Measurements from ENCODE around the gene GINS1.

- TF ChIP-seq CTCF (conservative IDR thresholded peaks at IDR 0.05; ENCODE audit: low read depth in 2 of 2) (no peak), POLR2AphosphoS5 (IDR thresholded peaks at IDR 0.05; ENCODE audit: low read depth) (no peak), ZNF331 (CRISPR knock-in tag; IDR thresholded peaks at IDR 0.05; ENCODE audit: low read depth) (no peak)
Measured at GRCh38 chr20:25397821-25398220, 9.7 kb upstream of the GINS1 start.
